ENCODE data around the gene ARHGAP15.

DNA sequence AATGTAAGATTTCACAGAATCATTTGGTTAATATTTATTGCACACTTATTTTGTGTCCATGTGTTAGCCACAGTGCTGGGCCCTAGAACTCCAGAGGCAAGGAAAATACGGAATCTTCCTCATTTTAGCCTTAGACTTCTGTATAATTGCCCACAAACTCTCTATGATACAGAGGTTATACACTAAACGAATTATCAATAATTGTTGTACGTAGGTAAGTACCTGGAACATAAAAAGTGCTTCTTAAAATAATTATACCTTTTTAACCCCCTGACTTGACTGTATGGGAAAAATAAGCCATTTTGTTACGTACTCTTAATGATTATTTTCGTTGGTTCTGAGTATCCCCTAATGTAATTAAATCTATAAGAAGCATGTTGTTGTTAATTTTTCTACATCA, 119.4 kb downstream of the ARHGAP15 start:
- TF ChIP-seq, protein P1, sequence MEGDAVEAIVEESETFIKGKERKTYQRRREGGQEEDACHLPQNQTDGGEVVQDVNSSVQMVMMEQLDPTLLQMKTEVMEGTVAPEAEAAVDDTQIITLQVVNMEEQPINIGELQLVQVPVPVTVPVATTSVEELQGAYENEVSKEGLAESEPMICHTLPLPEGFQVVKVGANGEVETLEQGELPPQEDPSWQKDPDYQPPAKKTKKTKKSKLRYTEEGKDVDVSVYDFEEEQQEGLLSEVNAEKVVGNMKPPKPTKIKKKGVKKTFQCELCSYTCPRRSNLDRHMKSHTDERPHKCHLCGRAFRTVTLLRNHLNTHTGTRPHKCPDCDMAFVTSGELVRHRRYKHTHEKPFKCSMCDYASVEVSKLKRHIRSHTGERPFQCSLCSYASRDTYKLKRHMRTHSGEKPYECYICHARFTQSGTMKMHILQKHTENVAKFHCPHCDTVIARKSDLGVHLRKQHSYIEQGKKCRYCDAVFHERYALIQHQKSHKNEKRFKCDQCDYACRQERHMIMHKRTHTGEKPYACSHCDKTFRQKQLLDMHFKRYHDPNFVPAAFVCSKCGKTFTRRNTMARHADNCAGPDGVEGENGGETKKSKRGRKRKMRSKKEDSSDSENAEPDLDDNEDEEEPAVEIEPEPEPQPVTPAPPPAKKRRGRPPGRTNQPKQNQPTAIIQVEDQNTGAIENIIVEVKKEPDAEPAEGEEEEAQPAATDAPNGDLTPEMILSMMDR (IDR thresholded peaks at IDR 0.05; ENCODE audit: poor library complexity, severe bottlenecking) = no peak
- no peak for TF ChIP-seq POLR2AphosphoS5 (IDR thresholded peaks at IDR 0.05)
- TF ChIP-seq RAD21 (conservative IDR thresholded peaks at IDR 0.05) = no peak
